ENCODE data around the gene CNTNAP2.
"Not testable (repeated sequence)": the region's sequence is repeated elsewhere in the genome, so short reads cannot be mapped to it uniquely, and the experiment has no call there.

CNTNAP2 gene

GRCh38 chr7:147598687-147599086 lies 1482.1 kb downstream of the CNTNAP2 start:
- not testable (repeated sequence) for DNase-seq

GRCh38 chr7:147605323-147605722 lies 1488.7 kb downstream of the CNTNAP2 start:
- DNase-seq: no peak

- no peak for DNase-seq
These were observed 1490.7 kb downstream of the CNTNAP2 start for GRCh38 chr7:147607157-147607800.

- no peak for DNase-seq
These were observed 1494.8 kb downstream of the CNTNAP2 start for GRCh38 chr7:147611431-147611830.

GRCh38 chr7:147635288-147635687 lies 1518.7 kb downstream of the CNTNAP2 start:
- no peak for DNase-seq

GRCh38 chr7:147636553-147636952 lies 1520.0 kb downstream of the CNTNAP2 start:
- no peak for DNase-seq

GRCh38 chr7:147638566-147638965 lies 1522.0 kb downstream of the CNTNAP2 start:
- DNase-seq: no peak

GRCh38 chr7:147639037-147639436 lies 1522.4 kb downstream of the CNTNAP2 start:
- no peak for DNase-seq

GRCh38 chr7:147639751-147640150 lies 1523.2 kb downstream of the CNTNAP2 start:
- DNase-seq: no peak

- no peak for DNase-seq
These were observed 1524.2 kb downstream of the CNTNAP2 start for GRCh38 chr7:147640821-147641220.

- DNase-seq: no peak
These were observed 1530.0 kb downstream of the CNTNAP2 start for GRCh38 chr7:147646568-147646967.

GRCh38 chr7:147650991-147651390 lies 1534.4 kb downstream of the CNTNAP2 start:
- no peak for DNase-seq

GRCh38 chr7:147651601-147652000 lies 1535.0 kb downstream of the CNTNAP2 start:
- DNase-seq: no peak

- DNase-seq: no peak
These were observed 1536.9 kb downstream of the CNTNAP2 start for GRCh38 chr7:147653456-147653855.

- DNase-seq: no peak
These were observed 1541.9 kb downstream of the CNTNAP2 start for GRCh38 chr7:147658392-147658967.

- DNase-seq: no peak
These were observed 1542.7 kb downstream of the CNTNAP2 start for GRCh38 chr7:147659036-147659995.

- no peak for DNase-seq
These were observed 1547.9 kb downstream of the CNTNAP2 start for GRCh38 chr7:147664541-147664940.

- no peak for DNase-seq
These were observed 1554.2 kb downstream of the CNTNAP2 start for GRCh38 chr7:147670759-147671158.

- no peak for DNase-seq
These were observed 1558.1 kb downstream of the CNTNAP2 start for GRCh38 chr7:147674705-147675104.

- DNase-seq: no peak
These were observed 1562.3 kb downstream of the CNTNAP2 start for GRCh38 chr7:147678943-147679342.

- no peak for DNase-seq
These were observed 1564.9 kb downstream of the CNTNAP2 start for GRCh38 chr7:147681530-147681929.

GRCh38 chr7:147700702-147701101 lies 1584.1 kb downstream of the CNTNAP2 start:
- DNase-seq: no peak

GRCh38 chr7:147707926-147708325 lies 1591.3 kb downstream of the CNTNAP2 start:
- DNase-seq: no peak

- DNase-seq: no peak
These were observed 1592.3 kb downstream of the CNTNAP2 start for GRCh38 chr7:147708871-147709270.

Measured in CD4-positive, alpha-beta T cell treated with Interleukin-4 for 4 hours (primary cell).